NCI-H1694 treated with DMSO at 0.1 percent for 48 hours (cell line): ENCODE measurements around the gene F8.

Experiments used
- DNase-seq: peaks from one replicate; lab custom pipeline; 2025; lab: John Stamatoyannopoulos, UW

The F8 gene

DNA sequence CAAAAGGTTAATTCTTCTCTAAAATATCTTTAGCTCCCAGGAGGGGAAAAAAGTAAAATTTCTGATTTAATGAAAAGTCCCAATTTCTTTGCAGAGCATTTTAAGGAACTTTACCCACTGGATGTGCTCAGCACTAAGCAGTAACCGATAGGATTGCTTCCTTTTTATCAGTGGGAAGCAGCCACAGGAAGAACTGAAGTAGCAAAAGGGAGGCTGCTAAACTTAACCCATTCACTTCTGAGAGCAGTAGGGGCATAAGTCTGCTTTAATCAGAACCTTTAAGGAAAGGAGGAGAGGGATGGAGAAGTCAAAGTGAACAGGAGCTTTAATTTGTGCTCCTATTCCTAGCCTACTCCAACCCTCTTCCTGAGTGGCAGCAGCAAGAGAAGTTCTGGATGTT lies at the start of gene F8:
TSS of gene F8 (minus strand) at position 139 of the 400 bp plus-strand sequence. CDS start 171 bp downstream, outside the sequence.
- DNase-seq: no peak

DNA sequence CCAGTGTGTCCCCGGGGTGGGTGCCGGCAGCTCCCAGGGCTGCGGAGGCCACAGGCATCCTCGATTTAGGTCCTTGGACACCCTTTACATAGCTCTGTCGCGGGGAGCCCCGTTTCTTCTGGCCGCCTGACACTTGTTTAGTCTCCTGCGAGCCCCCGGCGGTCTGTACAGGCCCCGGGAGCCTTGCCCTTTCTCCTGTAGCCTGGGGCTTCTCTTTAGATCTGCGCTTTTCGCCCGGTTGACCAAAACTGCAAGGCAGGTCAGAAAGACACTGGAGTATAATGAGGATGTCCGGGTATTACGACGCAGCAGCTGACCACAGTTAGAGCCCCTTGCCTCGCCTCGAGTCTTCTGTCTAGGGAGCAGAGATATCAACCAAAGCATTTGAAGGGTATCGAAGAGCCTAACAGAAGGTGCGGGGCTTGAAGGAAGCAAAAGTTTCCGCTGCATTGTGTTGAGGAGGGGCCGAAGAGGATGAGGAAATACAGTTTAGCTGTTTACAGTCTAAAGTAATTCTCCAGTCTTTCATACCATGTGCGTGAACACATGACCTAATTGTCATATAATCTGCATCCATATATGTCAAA lies 49.3 kb upstream of the F8 start:
- no peak for DNase-seq

DNA sequence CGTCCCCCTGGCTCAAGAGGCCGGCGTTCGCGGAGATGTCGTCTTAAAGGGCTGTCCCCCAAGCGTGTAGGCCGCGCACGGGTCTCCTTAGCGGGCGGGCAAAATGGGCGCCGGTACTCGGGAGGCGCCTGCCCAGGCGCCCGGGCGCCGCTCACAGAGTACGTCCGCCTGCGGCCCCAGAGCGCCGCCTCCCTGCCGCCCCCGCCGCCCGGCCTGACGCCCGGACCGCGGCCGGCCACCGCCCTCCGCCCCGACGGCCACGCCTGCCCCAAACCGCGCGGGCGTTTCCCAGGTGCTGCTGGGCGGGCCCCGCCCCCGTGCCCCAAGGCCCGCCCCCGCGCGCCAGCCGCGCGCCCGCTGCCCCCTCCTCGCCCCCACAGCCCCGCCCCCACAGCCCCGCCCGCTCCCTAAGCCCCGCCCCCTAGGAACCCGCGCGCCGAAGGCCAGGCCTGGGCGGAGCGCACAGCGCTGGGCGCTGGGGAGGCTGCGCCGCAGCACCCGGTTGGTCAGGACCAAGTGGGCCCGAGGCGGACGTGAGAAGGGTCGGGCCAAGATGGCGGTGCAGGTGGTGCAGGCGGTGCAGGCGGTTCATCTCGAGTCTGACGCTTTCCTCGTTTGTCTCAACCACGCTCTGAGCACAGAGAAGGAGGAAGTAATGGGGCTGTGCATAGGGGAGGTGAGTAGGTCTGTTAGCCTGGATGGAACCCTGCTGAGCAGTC lies 48.6 kb upstream of the F8 start, which contains the start of the genes BRCC3, CMC4 and MTCP1:
TSS of gene BRCC3 (plus strand) at position 534 of the 719 bp plus-strand sequence. CDS start at position 554, 20 bp downstream.
TSS of gene CMC4 (minus strand) at position 162 of the 719 bp plus-strand sequence. CDS start 7,113 bp downstream, outside the sequence.
TSS of gene MTCP1 (minus strand) at position 162 of the 719 bp plus-strand sequence. CDS start 5,126 bp downstream, outside the sequence.
- peak; percentile 67 for DNase-seq

DNA sequence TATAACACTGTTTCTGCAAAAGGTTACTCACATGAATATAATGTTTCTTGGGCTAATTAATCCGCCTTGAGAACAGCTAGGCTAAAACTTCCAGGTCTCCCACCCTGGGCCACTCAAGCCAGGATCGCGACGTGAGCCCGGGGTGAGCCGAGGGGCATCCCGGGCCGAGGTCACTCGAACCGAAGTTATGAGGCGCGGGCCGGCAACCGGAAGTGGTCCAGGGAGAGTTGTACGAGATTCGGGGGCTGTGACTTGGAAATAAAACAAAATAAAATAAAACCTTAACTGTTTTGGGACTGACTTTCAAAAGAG lies 48.1 kb upstream of the F8 start:
- DNase-seq: no peak

DNA sequence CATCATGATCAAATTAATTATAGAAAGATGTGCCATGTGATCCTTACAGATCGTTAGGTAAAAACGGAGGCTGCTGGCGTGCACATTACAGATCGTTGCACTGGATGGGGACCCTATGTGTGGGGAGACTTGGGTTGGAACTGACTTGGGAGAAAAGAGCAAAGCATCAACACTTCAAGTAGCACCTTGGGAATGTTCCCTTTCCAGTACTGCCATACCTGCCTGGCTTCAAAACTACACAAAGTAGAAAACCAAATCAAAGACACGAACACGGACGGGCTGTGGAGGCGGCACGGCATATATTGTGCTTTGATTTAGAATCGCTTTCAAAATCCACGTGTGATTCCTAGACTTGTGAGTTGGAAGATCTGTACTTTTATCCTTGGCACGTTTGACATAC lies 47.5 kb upstream of the F8 start:
- DNase-seq: no peak

DNA sequence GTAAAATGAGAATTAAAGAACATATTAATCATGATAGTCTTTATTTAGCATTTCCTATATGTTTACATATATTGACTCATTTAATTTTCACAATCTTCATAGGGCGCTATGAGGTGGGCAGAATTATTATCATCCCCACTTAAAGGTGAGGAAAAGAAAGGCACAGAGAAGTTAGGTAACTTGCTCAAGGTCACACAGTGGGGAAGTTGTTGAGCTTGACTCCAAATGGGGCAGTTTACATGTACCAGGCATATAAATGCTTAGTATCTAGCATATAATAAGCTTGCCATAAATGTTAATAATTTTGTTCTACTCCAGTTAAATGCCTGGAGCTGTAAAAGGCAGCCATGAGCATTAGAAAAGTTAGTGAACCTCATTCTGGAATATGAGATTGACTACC lies 46.9 kb upstream of the F8 start:
- no peak for DNase-seq

DNA sequence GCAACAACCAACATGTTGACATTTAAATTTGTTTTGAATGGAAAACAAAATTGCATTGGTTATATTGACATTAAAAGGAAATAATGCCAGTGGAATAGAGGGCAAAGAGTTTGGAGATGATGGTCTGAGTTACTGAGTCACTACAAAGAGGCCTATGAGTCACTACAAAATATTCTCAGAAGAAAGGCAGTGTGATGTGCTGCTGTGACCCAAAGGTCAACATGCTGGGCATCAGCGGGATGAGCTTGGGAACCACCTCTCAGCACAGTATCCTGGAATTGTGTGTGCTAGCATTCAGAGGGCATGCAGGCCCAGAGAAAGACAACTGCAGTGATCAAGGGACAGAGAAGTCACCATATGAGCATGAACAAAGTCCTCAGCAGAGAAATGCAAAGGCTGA lies 45.6 kb upstream of the F8 start:
- DNase-seq: no peak

DNA sequence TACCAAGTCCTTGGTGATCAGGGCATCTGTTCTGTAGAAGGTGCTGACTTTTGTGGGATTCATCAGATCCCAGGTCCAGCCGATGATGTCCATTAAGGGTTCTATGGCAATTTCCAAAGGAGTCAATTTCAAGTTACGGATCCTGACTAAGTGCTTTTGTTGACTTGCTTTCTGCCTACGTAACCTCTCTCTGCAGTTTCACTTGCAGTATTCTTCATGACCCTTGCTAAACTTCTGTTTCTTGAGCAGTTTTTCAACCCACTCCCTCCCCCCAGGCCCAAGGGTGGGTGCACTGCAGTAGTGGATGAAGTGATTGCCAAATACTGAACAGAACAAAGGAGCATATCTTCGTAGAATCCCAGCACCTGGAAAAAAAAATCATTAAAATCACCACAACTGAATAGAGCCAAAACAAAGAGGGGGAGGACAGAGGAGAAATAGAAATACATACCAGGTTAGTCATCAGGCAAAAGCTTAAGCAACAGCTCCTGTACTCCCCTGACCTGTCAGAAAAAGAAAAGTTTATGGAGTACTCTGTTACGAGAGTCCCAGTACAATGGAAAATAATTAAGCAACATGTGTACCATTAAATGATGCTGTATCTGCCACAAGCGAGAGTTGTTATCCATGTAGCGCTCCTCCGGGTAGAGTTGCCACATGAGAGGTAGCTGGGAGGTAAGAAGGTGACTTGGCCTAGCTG lies 42.7 kb upstream of the F8 start:
- DNase-seq: no peak

DNA sequence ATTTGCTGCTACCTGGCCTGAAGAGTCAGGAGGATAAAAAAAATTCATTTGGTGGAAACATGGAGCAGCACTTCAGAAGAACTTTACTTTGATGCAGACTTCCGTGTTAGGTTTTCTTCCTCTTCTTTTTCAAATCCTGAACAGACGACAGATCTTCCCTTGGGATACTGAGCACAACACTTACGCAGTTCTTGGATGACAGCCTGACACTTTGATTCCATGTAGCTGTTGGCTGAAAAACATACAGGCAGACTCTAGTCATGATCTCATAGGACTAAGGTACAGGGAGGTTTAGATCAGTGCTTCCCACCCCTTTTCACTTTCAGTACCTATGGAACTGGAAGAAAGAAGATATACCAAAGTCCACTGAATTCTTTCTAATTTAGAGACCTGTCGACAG lies 39.2 kb upstream of the F8 start:
- no peak for DNase-seq

DNA sequence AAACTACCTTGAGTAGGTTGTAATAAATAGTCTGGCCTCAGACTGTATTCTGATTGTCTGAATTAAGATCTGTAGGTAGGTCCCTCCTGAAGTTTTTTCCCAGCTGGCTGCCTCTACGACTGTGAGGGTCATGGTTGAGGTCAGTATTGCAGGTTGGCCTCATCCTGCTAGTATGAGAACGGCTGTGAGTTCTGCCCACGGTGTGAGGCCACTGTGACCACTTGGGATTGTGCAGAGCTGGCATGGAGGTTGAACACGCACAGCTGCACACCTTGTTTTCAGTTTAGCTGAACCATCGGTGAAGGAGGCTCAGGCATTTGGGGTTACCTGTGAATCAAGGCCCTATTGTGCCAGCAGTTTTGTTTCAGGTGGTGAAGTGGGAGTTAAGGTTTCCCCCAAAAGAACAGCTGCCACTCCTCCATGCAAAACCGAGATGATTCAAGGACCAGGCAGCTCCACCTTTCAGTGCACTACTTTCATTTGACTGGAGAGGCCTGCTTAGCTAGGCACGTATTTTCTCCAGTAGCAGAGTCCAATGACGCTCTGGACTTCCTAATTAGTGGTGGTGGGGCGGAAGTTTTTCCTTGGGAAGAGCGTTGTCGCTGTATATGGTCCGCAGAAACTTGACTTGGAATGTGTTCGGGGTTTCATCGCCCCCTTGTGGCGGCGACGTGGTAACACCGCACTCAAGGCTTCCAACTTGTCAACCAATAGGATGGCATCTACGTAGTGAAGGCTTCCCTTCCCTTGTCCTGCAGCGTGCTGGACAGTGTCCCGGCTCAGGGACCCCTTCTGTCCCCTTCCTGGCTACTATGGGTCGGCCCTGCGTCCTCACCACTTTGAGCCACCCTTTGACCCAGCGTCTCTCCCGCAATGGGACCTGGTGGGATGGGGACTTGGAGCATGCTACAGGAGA lies 34.6 kb upstream of the F8 start:
- DNase-seq: peak; percentile 33

DNA sequence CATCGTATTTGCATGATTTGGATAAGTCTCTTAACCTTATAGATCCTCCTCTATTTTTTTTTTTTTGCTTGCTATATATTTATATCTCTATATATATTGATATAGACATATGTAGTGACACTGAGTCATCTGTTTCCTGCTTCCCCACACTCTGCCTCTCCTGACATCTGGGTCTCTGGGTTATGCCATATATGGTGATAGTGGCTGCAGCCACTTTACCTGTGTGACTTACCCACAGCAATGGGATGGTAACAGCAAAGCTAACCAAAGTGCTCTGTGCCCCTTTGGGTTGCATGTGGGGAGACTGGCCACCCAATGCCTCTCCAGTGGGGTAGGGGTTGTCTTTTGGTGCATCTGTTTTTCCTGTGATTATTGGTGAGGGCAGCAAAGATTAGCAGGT lies 33.9 kb upstream of the F8 start:
- no peak for DNase-seq

DNA sequence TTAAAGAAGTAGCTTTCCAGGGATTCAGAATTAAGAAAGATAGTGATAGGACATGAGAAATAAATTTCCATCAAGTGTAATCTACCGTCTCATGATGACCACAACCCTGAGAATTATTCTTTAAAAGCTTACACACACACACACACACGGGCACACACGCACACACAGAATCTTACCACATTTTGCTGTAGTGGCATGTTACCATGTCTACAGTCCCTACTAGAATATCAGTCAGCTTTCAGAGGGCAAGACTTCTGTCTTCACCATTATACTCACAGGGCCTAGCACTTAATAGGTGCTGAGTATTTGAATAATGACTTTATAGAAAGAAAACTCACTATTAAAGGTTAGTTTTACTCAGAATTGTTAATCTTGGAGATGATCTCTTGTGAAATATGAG lies 33.0 kb upstream of the F8 start:
- DNase-seq: no peak

DNA sequence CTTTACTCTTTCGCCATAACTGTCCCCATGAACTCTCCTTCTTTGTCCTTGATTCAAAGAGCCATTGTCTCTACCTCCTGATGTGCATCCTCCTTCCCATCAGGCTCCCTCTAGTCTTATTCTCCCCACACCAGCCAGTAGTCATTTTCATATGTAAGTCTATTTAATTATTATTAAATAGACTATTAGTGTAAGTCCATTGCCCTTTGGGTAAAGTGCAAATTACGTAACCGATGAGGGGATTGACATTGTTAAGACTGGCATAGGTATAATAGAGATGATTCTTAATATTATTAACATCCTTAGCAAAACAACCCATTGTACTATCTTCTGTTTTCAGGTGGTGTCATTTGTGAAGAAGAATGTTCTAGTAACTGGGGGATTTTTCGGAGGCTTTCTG lies 31.7 kb upstream of the F8 start:
- no peak for DNase-seq

DNA sequence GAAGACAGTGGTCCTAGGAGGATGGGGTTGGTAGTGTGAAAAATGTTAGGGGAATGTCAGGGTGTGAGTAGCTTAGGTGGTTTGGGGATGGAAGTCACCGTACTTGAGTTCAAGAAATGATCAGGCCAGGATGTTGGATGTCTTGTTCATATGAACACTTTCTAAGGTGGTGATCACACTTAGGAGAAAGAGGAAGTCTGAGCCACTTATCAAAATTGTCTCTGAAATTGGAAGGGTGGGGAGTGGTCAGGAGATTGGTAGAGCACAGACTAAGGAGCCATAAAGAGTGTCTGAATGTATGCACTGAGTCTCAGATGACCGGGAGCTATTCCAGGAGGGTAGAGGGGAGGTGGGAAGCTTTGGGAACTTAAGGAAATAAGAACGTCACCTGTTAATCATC lies 31.1 kb upstream of the F8 start:
- DNase-seq: no peak

DNA sequence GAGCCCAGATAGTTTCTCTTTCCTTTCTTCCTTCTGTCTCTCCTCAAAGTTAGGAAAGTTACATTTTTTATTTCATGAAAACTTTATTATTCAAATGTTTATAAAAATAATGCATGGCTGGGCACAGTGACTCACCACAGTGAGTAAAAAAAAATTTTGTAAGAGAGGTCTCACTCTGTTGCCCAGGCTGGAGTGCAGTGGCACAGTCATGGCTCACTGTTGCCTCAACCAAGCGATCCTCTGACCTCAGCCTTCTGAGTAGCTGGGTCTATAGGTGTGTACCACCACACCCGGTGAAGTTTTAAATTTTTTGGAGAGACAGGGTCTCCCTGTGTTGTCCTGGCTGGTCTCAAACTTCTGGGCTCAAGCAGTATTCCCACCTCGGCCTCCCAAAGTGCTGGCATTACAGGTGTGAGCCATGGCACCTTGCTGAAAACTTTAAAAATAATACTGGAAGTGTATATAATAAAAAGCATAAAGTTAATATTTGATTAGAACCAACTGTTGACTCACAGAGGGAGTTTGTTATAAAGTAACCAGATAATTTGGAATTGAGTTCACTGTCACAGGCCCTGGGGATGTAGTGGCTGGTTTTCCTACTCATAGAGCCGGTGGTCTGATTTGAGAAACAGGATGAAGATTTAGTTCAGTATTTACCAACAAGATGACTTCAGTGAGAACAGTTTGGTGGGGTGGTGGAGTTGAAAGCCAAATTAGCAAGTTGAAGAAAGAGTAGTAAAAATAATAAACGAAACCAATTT lies 30.4 kb upstream of the F8 start:
- DNase-seq: no peak

DNA sequence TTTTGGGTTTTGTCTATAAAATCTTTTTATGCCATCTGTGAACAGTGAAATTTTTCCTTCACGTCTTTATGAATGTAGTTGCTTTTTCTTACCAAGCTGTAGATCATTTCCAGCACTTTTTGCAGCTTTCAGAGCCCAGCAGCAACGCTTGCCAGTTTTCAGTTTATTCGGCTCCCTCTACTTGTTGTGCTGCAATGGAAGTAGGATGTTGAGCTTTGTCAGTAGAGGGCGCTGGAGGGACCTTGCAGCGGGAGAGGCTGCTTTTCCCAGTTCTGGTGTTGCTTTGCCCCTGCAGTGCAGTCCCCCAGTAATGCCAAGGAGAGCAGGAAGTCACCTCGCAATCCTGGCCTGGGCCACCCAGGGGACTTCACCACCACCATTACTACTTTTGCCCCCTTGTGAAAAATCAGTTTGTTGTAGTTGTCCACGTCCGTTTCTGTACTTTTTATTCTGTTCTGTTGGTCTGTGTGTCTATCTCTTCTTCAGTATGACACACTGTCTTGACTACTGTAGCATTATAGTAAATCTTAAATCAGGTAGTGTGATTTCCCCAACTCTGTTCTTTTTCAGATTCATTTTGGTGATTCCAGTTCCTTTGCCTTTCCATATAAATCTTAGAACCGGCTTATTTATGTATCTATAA lies 26.6 kb upstream of the F8 start:
- peak; percentile 34 for DNase-seq

DNA sequence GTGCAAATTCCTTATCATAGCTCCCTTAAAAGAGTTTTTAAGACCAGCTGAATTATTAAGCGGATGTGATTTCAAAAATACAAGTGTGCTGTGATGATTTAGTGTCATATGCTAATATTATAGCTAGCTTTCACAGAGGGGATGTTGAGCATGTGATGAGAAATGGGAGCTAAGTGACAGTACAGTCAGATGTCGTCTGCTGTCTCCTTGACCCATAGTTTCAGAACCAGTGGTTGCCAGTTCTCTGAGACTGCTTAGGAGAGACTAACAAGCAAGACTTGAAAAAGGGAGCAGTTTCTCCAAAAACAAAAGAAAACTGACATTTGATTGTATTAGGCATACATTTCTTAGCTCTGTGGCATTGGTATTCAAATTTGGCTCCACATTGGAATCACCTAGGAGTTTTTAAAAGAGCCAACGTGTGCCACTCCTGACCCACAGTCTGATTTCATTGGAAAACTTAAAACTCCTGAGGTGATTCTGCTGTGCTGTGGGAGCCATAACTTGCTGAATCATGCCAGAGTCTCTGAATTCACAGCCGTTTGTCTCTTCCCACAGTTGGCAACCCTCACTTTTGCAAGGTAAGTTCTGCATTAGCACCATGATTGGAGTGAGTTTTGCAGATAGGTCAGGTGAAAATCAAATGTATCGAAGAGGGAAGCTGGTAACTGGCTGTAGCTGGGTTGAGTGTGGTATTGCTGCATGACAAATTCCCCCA lies 24.4 kb upstream of the F8 start:
- DNase-seq: no peak

DNA sequence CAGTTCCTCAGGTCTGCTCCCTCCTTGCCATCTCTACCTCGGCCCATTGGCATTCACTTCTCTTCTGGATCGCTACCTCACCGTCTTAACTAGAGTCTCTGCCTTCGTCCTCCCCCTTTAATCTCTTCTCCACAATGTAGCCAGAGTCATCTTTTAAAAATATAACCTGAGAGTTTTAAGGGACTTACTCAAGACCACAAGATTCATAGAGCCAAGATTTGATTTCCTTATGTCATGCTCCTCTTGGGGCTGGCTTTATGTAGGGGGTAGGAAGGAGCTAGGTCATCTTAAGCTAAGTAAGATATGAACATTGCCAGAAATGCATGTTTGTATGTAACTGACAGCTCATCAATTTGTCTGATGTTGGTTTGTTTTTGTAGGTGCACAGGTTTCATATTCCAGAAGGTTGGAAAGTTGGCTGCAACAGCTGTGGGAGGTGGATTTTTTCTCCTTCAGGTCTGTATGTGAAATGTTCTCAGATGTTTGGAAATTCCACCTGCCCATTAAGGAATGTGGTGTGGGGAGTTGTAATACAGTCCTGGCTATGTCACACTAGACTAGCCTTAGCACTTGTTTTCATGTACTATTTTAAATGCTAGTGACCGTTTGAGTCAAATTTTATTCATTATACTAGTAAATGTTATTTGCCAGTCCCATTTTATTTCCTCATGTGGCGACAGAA lies 23.7 kb upstream of the F8 start:
- no peak for DNase-seq

DNA sequence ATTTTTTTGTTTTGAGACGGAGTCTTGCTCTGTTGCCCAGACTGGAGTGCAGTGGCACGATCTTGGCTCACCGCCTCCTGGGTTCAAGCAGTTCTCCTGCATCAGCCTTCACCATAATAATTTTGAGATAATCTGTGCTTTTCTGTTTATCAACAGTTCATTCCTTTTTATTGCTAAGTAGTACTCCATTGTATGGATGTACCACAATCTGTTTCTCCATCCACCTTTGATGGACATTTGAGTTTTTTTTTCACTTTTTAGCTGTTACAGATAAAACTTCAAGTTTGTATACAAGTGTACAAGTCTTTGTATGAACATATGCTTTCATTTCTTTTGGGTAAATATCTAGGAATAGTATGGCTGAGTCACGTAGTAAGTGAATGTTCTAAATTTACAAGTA lies 13.2 kb upstream of the F8 start:
- no peak for DNase-seq

DNA sequence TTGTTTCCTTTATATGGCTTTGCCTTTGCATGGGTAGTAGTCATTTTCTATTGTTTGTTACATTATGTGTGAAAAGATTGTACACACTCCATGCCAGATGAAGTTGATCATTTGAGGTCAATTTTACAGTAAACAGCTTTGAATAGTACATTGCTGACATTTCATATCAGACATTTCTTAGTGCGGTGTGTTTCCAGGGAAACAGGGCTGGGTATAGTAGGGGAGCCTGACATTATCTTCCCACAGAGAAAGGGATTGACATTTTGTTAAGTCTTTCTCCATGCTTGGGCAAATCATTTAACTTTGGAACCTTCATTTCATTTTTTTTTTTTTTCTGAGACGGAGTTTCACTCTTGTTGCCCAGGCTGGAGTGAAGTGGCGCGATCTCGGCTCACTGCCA lies 9.1 kb upstream of the F8 start:
- DNase-seq: no peak
